H1 (cell line): ENCODE results near the gene THTPA. TPM values are rescaled to one million over a fixed set of nuclear protein-coding genes. Genes with fewer than 3 reads are reported as not detected.

Experiments used
- CTCF ChIA-PET: fragments of 300-600 bp; sonication (Branson Sonifier 250); formaldehyde crosslinking; loops from one replicate; lab custom pipeline; 2021; ENCODE audit not compliant: partially characterized antibody; lab: Charles Lee
- POLR2A ChIA-PET: fragments of 300-600 bp; sonication (Branson Sonifier 250); formaldehyde crosslinking; loops from one replicate; lab custom pipeline; 2021; ENCODE audit warnings: inconsistent platforms; ENCODE audit not compliant: partially characterized antibody; lab: Charles Lee
- DNase-seq, 2 experiments: peaks; one replicate each; pipeline versions ENCODE4 v3.0.0 to v3.0.0-alpha.2; 2010 to 2022; ENCODE audit warnings: low spot score in 2 of 2, low read depth in 1 of 2, mixed read lengths in 1 of 2
- FAIRE-seq: peaks from 2 replicates; lab custom pipeline; 2011; peaks lifted over from hg19 to GRCh38; lab: Jason Lieb, UNC
- H2AFZ ChIP-seq: 2 replicates; pipeline ENCODE4 v1.8.1; 2012; ENCODE audit warnings: low read length, inconsistent platforms
- H2AK5ac ChIP-seq: 2 replicates; pipeline ENCODE4 v1.6.1; 2013; ENCODE audit warnings: low read depth, low read length
- H2BK120ac ChIP-seq: replicated peaks from 2 replicates; pipeline ENCODE3; 2013; ENCODE audit warnings: low read depth, low read length, inconsistent platforms
- H2BK12ac ChIP-seq: 2 replicates; pipeline ENCODE4 v1.6.1; 2013; ENCODE audit warnings: low read depth, low read length
- H2BK15ac ChIP-seq: 2 replicates; pipeline ENCODE4 v1.6.1; 2013; ENCODE audit warnings: low read length
- H2BK20ac ChIP-seq: 2 replicates; pipeline ENCODE4 v1.6.1; 2013; ENCODE audit warnings: low read length
- H2BK5ac ChIP-seq: 2 replicates; pipeline ENCODE4 v1.6.1; 2013; ENCODE audit warnings: low read depth, low read length
- H3K14ac ChIP-seq: 2 replicates; pipeline ENCODE4 v1.6.1; 2013; ENCODE audit warnings: inconsistent platforms; ENCODE audit not compliant: insufficient read length
- H3K18ac ChIP-seq: 2 replicates; pipeline ENCODE4 v1.6.1; 2013; ENCODE audit warnings: low read length; ENCODE audit errors: extremely low read depth
- H3K23ac ChIP-seq: 2 replicates; pipeline ENCODE4 v1.6.1; 2013; ENCODE audit warnings: inconsistent platforms; ENCODE audit not compliant: insufficient read length
- H3K23me2 ChIP-seq: 2 replicates; pipeline ENCODE4 v1.6.1; 2013; ENCODE audit warnings: low read depth, low read length
- H3K27ac ChIP-seq: 2 replicates; pipeline ENCODE4 v1.6.1; 2011; ENCODE audit warnings: low read depth, low read length, inconsistent platforms
- H3K27me3 ChIP-seq, 4 experiments: replicated peaks in 1 of 4; 1 replicate in 1 of 4; 2 replicates in 3 of 4; pipeline versions ENCODE4 v1.6.1 to v1.8.1; 2011 to 2013; ENCODE audit warnings: low read length in 3 of 4, mild to moderate bottlenecking in 3 of 4, inconsistent platforms in 2 of 4, mixed read lengths in 2 of 4, moderate library complexity in 1 of 4; ENCODE audit not compliant: control insufficient read depth in 3 of 4, insufficient read depth in 3 of 4; ENCODE audit errors: extremely low read depth in 1 of 4
- H3K36me3 ChIP-seq, 4 experiments: 2 replicates each; pipeline versions ENCODE4 v1.6.1 to v1.8.1; 2011 to 2013; ENCODE audit warnings: mild to moderate bottlenecking in 4 of 4, low read length in 3 of 4, moderate library complexity in 2 of 4, control low read depth in 1 of 4, inconsistent platforms in 1 of 4; ENCODE audit not compliant: insufficient read depth in 4 of 4, control insufficient read depth in 2 of 4
- H3K4ac ChIP-seq: replicated peaks from 2 replicates; pipeline ENCODE3; 2013; ENCODE audit warnings: low read length, low read depth, mixed read lengths, inconsistent platforms; ENCODE audit not compliant: insufficient read length
- H3K4me1 ChIP-seq, 4 experiments: replicated peaks in 1 of 4; 1 replicate in 1 of 4; 2 replicates in 3 of 4; pipeline versions ENCODE4 v1.6.1 to v1.8.1; 2011 to 2013; ENCODE audit warnings: low read length in 3 of 4, inconsistent platforms in 2 of 4, mixed read lengths in 1 of 4; ENCODE audit not compliant: insufficient read depth in 4 of 4, control insufficient read depth in 3 of 4
- H3K4me2 ChIP-seq, 2 experiments: 2 replicates each; pipeline versions ENCODE4 v1.6.1 to v1.8.1; 2011 to 2013; ENCODE audit warnings: low read depth in 2 of 2, low read length in 2 of 2, control low read depth in 1 of 2, inconsistent platforms in 1 of 2, mild to moderate bottlenecking in 1 of 2; ENCODE audit not compliant: insufficient read depth in 1 of 2
- H3K4me3 ChIP-seq, 4 experiments: fragments of 200-600, 300-600 bp in 1 of 4; sonication (generic), shearing (Covaris generic), sonication (Bioruptor Twin) in 1 of 4; 2 replicates each; pipeline versions ENCODE4 v1.5.1 to v1.8.1; 2011 to 2016; ENCODE audit warnings: low read length in 4 of 4, low read depth in 3 of 4, control low read depth in 2 of 4, inconsistent platforms in 2 of 4, mild to moderate bottlenecking in 2 of 4, mixed read lengths in 1 of 4, moderate library complexity in 1 of 4; ENCODE audit not compliant: insufficient read depth in 2 of 4; ENCODE audit errors: extremely low read depth in 1 of 4
- H3K56ac ChIP-seq: replicated peaks from 2 replicates; pipeline ENCODE3; 2013; ENCODE audit warnings: low read depth, mild to moderate bottlenecking, mixed read lengths, low read length, inconsistent platforms; ENCODE audit not compliant: insufficient read length
- H3K79me1 ChIP-seq: 2 replicates; pipeline ENCODE4 v1.6.1; 2013; ENCODE audit warnings: low read depth, low read length, control low read depth
- H3K79me2 ChIP-seq, 2 experiments: 2 replicates each; pipeline versions ENCODE4 v1.6.1 to v1.8.1; 2012 to 2013; ENCODE audit warnings: low read length in 2 of 2, mild to moderate bottlenecking in 2 of 2, inconsistent platforms in 1 of 2; ENCODE audit not compliant: insufficient read depth in 2 of 2, control insufficient read depth in 1 of 2
- H3K9ac ChIP-seq, 4 experiments: replicated peaks in 1 of 4; 1 replicate in 1 of 4; 2 replicates in 3 of 4; pipeline versions ENCODE4 v1.6.1 to v1.8.1; 2011 to 2013; ENCODE audit warnings: low read depth in 3 of 4, low read length in 3 of 4, control low read depth in 2 of 4, mild to moderate bottlenecking in 2 of 4, moderate library complexity in 2 of 4, inconsistent platforms in 1 of 4; ENCODE audit errors: extremely low read depth in 1 of 4
- H3K9me3 ChIP-seq, 2 experiments: 2 replicates each; pipeline versions ENCODE4 v1.6.1 to v1.8.1; 2012 to 2013; ENCODE audit warnings: mild to moderate bottlenecking in 2 of 2, moderate library complexity in 2 of 2, control low read depth in 1 of 2, inconsistent platforms in 1 of 2, low read depth in 1 of 2, low read length in 1 of 2, mixed read lengths in 1 of 2; ENCODE audit not compliant: insufficient read depth in 2 of 2
- H4K20me1 ChIP-seq, 2 experiments: replicated peaks in 1 of 2; 2 replicates each; pipeline versions ENCODE3 to v1.8.1; 2011 to 2013; ENCODE audit warnings: inconsistent platforms in 2 of 2, low read length in 2 of 2, mild to moderate bottlenecking in 1 of 2; ENCODE audit not compliant: insufficient read depth in 2 of 2, control insufficient read depth in 1 of 2
- H4K5ac ChIP-seq: 2 replicates; pipeline ENCODE4 v1.6.1; 2013; ENCODE audit warnings: low read length, low read depth, mixed read lengths, inconsistent platforms; ENCODE audit not compliant: insufficient read length
- H4K8ac ChIP-seq: 2 replicates; pipeline ENCODE4 v1.8.0; 2013; ENCODE audit warnings: mild to moderate bottlenecking, moderate library complexity, low read length, inconsistent platforms; ENCODE audit not compliant: insufficient read depth; ENCODE audit errors: extremely low read depth
- H4K91ac ChIP-seq: replicated peaks from 2 replicates; pipeline ENCODE3; 2013; ENCODE audit warnings: low read length, mixed read lengths, inconsistent platforms; ENCODE audit not compliant: insufficient read length
- CBX5 ChIP-seq: fragments of 300-800, 300-1000 bp; sonication (generic); IDR thresholded peaks from 2 replicates; pipeline ENCODE4 v1.7.1; 2016; ENCODE audit warnings: antibody characterized with exemption, low read length, low read depth
- CHD1 ChIP-seq: IDR thresholded peaks from 2 replicates; pipeline ENCODE4 v1.6.1; 2012; ENCODE audit warnings: low read depth, low read length, improper control_type of control experiment
- CREB1 ChIP-seq: IDR thresholded peaks from 2 replicates; pipeline ENCODE4 v1.6.1; 2012; ENCODE audit warnings: inconsistent platforms
- EZH2 ChIP-seq: fragments of 200-600 bp; sonication (generic); IDR thresholded peaks from 2 replicates; pipeline ENCODE4 v1.7.1; 2012; ENCODE audit warnings: low read depth, mild to moderate bottlenecking, moderate library complexity, low read length, inconsistent platforms; ENCODE audit not compliant: severe bottlenecking
- FOSL1 ChIP-seq: IDR thresholded peaks from 2 replicates; pipeline ENCODE4 v1.6.1; 2011; ENCODE audit warnings: mild to moderate bottlenecking, low read depth, low read length, moderate library complexity; ENCODE audit not compliant: insufficient read depth
- HDAC2 ChIP-seq, 2 experiments: fragments of 300-600 bp in 1 of 2; sonication (generic) in 1 of 2; IDR thresholded peaks; 2 replicates each; pipeline ENCODE4 v1.6.1; 2011 to 2012; ENCODE audit warnings: low read depth in 2 of 2, low read length in 2 of 2, mild to moderate bottlenecking in 2 of 2, moderate library complexity in 2 of 2, borderline replicate concordance in 1 of 2, inconsistent platforms in 1 of 2
- HDAC6 ChIP-seq: IDR thresholded peaks from one replicate; pipeline ENCODE4 v1.7.1; 2012; ENCODE audit warnings: low read depth, mild to moderate bottlenecking, inconsistent platforms, low read length, moderate library complexity
- JUN ChIP-seq: IDR thresholded peaks from 2 replicates; pipeline ENCODE4 v1.6.1; 2011; ENCODE audit warnings: low read depth, mild to moderate bottlenecking, improper control_type of control experiment, low read length
- RNF2 ChIP-seq: fragments of 200-900, 300-1000 bp; sonication (generic); IDR thresholded peaks from 2 replicates; pipeline ENCODE4 v1.7.1; 2016; ENCODE audit warnings: borderline replicate concordance, low read depth, mild to moderate bottlenecking, antibody characterized with exemption, low read length; ENCODE audit not compliant: poor library complexity, severe bottlenecking; ENCODE audit errors: missing control alignments
- SAP30 ChIP-seq: fragments of 300-600 bp; sonication (generic); IDR thresholded peaks from 2 replicates; pipeline ENCODE4 v1.7.1; 2012; ENCODE audit warnings: low read length, moderate library complexity, mild to moderate bottlenecking, inconsistent platforms; ENCODE audit not compliant: insufficient read depth, insufficient replicate concordance
- SIX5 ChIP-seq: IDR thresholded peaks from 2 replicates; pipeline ENCODE4 v1.6.1; 2011; ENCODE audit warnings: mild to moderate bottlenecking, low read depth, low read length
- SP2 ChIP-seq: IDR thresholded peaks from 2 replicates; pipeline ENCODE4 v1.6.1; 2012; ENCODE audit warnings: mild to moderate bottlenecking, low read length, inconsistent platforms
- SUZ12 ChIP-seq: fragments of 200-600 bp; sonication (generic); IDR thresholded peaks from 2 replicates; pipeline ENCODE4 v1.6.1; 2012; ENCODE audit warnings: mild to moderate bottlenecking, inconsistent platforms, low read length, moderate library complexity, mixed read lengths
- TCF12 ChIP-seq: IDR thresholded peaks from 2 replicates; pipeline ENCODE4 v1.6.1; 2011; ENCODE audit warnings: low read depth, mild to moderate bottlenecking, low read length
- WGBS, 2 experiments: shearing (Covaris generic) in 1 of 2; methylation state at CpG; one replicate each; pipeline versions ENCODE4 v1.1.6 to v1.1.7; 2013 to 2015; ENCODE audit warnings: low lambda C conversion rate in 2 of 2, mixed read lengths in 2 of 2, inconsistent platforms in 1 of 2, low coverage in 1 of 2, missing lambda C conversion rate in 1 of 2; ENCODE audit not compliant: insufficient replicate concordance in 2 of 2, insufficient coverage in 1 of 2, insufficient read length in 1 of 2; ENCODE audit errors: extremely low coverage in 1 of 2, missing lambda C conversion rate in 1 of 2; 5-methylcytosine and 5-hydroxymethylcytosine counted together
- polyA plus RNA-seq, 7 experiments: library from polyadenylated mRNA; depleted of rRNA in 3 of 7; stranded (reverse) in 5 of 7; unstranded in 2 of 7; fragments of >200 nt in 5 of 7; fragments of 200-250 nt in 2 of 7; gene quantifications; 1 replicate in 5 of 7; 2 replicates in 1 of 7; 4 replicates in 1 of 7; pipeline versions ENCODE4 v1.2.1 to v1.2.3, GENCODE V29; 2011 to 2013; ENCODE audit warnings: missing spikeins in 2 of 7, mixed read lengths in 2 of 7
- total RNA-seq: library from RNA; stranded (reverse); fragmentation: NEBNext Ultra II Directional; extraction: Animal tissue kit (Norgen Biotek cat#: 25700); gene quantifications from 2 replicates; pipeline ENCODE4 v1.2.1, GENCODE V29; 2021

THTPA gene
- total and polyA plus RNA-seq, 2 of the 8 experiments (the other 6 are each of a cell fraction or from before 2014, with no cell fraction given), result 16.6 to 19.0 TPM

DNA sequence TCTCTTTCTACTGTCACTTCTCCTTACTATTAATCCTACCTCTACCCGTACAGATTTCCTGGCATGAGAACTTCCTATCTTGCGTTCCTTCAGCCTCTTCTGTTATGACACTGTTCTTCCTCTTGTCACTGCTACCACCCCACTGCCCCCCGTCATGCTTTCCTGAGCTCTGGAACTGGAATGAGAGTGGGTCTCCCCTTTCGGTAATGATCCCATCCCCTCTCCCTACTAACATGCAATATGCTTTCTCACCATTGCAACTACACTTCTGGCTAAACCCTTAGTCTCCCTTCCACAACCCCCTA lies 16.4 kb downstream of the THTPA start:
- Histone ChIP-seq H3K4ac (no peak overlapping the region), H3K56ac (no peak overlapping the region), H3K79me1 (no peaks in the 10 kb centered on the region), H3K4me1 (peaks cover 4 to 27% (median 15%) of the 10 kb centered on the region in 4 experiments), H4K5ac (no peak overlapping the region), H3K14ac (no peak overlapping the region), H2BK20ac (no peak overlapping the region), H2BK12ac (no peak overlapping the region), H3K18ac (no peak overlapping the region), H3K27me3 (peaks cover 17 to 26% (median 23%) of the 10 kb centered on the region in 4 experiments), H3K4me2 (no peak overlapping the region), H2BK5ac (no peak overlapping the region), H2AFZ (no peak overlapping the region), H2BK120ac (no peak overlapping the region), H3K9ac (no peak overlapping the region), H3K23me2 (peaks cover 18% of the 10 kb centered on the region; the same call in 1 of the 2 replicates), H2AK5ac (no peak overlapping the region), H3K23ac (no peak overlapping the region), H4K20me1 (peaks cover 7 to 12% of the 10 kb centered on the region in 2 experiments), H3K27ac (no peak overlapping the region), H3K4me3 (no peak overlapping the region), H3K9me3 (no peaks in the 10 kb centered on the region), H3K36me3 (peaks cover 0 to 8% (median 0%) of the 10 kb centered on the region in 4 experiments; a peak in 1 of 8 replicates), H4K8ac (no peak overlapping the region), H4K91ac (no peak overlapping the region), H3K79me2 (no peaks in the 10 kb centered on the region), H2BK15ac (no peak overlapping the region)
- DNase-seq (no peak), FAIRE-seq (no peak)
- CTCF ChIA-PET, result interaction anchor here (1.1 to 70.5 kb wide), 3 partner anchors 9 to 96 kb away, joined by 3 to 2092 read pairs (median 4); partner anchors contain the start of gene NGDN
- 93% methylated on average over 4 of the region's 4 CpGs; no CpG with 5 or more reads in 1 of the 2 experiments for WGBS, 2 experiments
- POLR2A ChIA-PET, result interaction anchor here (1.1 to 52.7 kb wide), 2 partner anchors 11 to 44 kb away, joined by 3 to 1523 read pairs; partner anchors contain the start of gene ZFHX2
- TF ChIP-seq FOSL1, result no peak
- TF ChIP-seq TCF12, result no peak
- no peak for TF ChIP-seq SUZ12
- no peak for TF ChIP-seq SAP30
- no peak for TF ChIP-seq JUN
- TF ChIP-seq CREB1, result no peak
- TF ChIP-seq HDAC2 (IDR thresholded peaks at IDR 0.05; ENCODE audit: borderline replicate concordance in 1 of 2, low read depth in 2 of 2, low read length in 2 of 2), result no peak
- no peak for TF ChIP-seq CBX5
- no peak for TF ChIP-seq HDAC6
- no peak for TF ChIP-seq SP2
- TF ChIP-seq CHD1, result no peak
- no peak for TF ChIP-seq RNF2
- no peak for TF ChIP-seq EZH2
- TF ChIP-seq SIX5, result no peak
